ENCODE measurements around the gene TMEM203. TPM values are rescaled to one million over a fixed set of nuclear protein-coding genes. Genes with fewer than 3 reads are reported as not detected.
A peak's percentile ranks its signal among the peaks of the same experiment; 100 is the strongest.

TMEM203 gene
- polyA plus RNA-seq, 1 experiment, result 43.8 TPM

- no peak overlapping the region for H3K4me3 ChIP-seq (ENCODE audit: low read depth, low read length)
- peak; percentile 97 for TF ChIP-seq CTCF (IDR thresholded peaks at IDR 0.05; ENCODE audit: insufficient read depth, low read depth, low read length)
- H3K27me3 ChIP-seq (ENCODE audit: control insufficient read depth, insufficient read depth, low read length), result no peaks in the 10 kb centered on the region
- ChIA-PET POLR2A (no interaction called here), CTCF (interaction anchor here (0.6 to 3.3 kb wide), 37 partner anchors 9 to 294 kb away, joined by 3 to 36 read pairs (median 4); partner anchors contain the start of genes CYSRT1, EXD3, RNF208 and RNF224)
- no peak for DNase-seq (ENCODE audit: low read depth)
- no peaks in the 10 kb centered on the region; the same call in 1 of the 2 replicates for H3K36me3 ChIP-seq (ENCODE audit: control insufficient read depth, insufficient read depth, low read length)
These were observed 30.9 kb upstream of the TMEM203 start for GRCh38 chr9:137236238-137236935.

- CTCF ChIA-PET, result interaction anchor here (0.6 to 3.3 kb wide), 21 partner anchors 8 to 445 kb away, joined by 3 to 36 read pairs (median 6); partner anchors contain the start of genes CYSRT1, RNF208, RNF224 and STPG3
- no peaks in the 10 kb centered on the region; the same call in 1 of the 2 replicates for H3K36me3 ChIP-seq (ENCODE audit: control insufficient read depth, insufficient read depth, low read length)
- no peaks in the 10 kb centered on the region for H3K27me3 ChIP-seq (ENCODE audit: control insufficient read depth, insufficient read depth, low read length)
- no peak overlapping the region for H3K4me3 ChIP-seq (ENCODE audit: low read depth, low read length)
- POLR2A ChIA-PET, result no interaction called here
- no peak for DNase-seq (ENCODE audit: low read depth)
- TF ChIP-seq CTCF (IDR thresholded peaks at IDR 0.05; ENCODE audit: insufficient read depth, low read depth, low read length), result no peak
These were observed 30.2 kb upstream of the TMEM203 start for GRCh38 chr9:137235424-137236237.

- TF ChIP-seq CTCF (IDR thresholded peaks at IDR 0.05; ENCODE audit: insufficient read depth, low read depth, low read length), result no peak
- CTCF ChIA-PET, result interaction anchor here (0.6 to 1.0 kb wide), 4 partner anchors 20 to 444 kb away, joined by 3 to 4 read pairs (median 3); partner anchors contain the start of genes MAN1B1 and TMEM141
- Histone ChIP-seq H3K27me3 (ENCODE audit: control insufficient read depth, insufficient read depth, low read length) (no peaks in the 10 kb centered on the region), H3K36me3 (ENCODE audit: control insufficient read depth, insufficient read depth, low read length) (no peaks in the 10 kb centered on the region; the same call in 1 of the 2 replicates), H3K4me3 (ENCODE audit: low read depth, low read length) (no peak overlapping the region)
- POLR2A ChIA-PET, result no interaction called here
- no peak for DNase-seq (ENCODE audit: low read depth)
These were observed 29.4 kb upstream of the TMEM203 start for GRCh38 chr9:137234758-137235423.

- Histone ChIP-seq H3K4me3 (ENCODE audit: low read depth, low read length) (no peak overlapping the region), H3K27me3 (ENCODE audit: control insufficient read depth, insufficient read depth, low read length) (no peaks in the 10 kb centered on the region), H3K36me3 (ENCODE audit: control insufficient read depth, insufficient read depth, low read length) (no peaks in the 10 kb centered on the region; the same call in 1 of the 2 replicates)
- no peak for DNase-seq (ENCODE audit: low read depth)
- CTCF ChIA-PET, result interaction anchor here (0.6 to 1.0 kb wide), 3 partner anchors 19 to 210 kb away, joined by 3 to 4 read pairs (median 3); partner anchors contain the start of gene MAN1B1
- POLR2A ChIA-PET, result no interaction called here
- no peak for TF ChIP-seq CTCF (IDR thresholded peaks at IDR 0.05; ENCODE audit: insufficient read depth, low read depth, low read length)
These were observed 28.7 kb upstream of the TMEM203 start for GRCh38 chr9:137234055-137234697.

All from BJ (cell line).